Duodenal mucosa (tissue), 2 donors: ENCODE measurements around the gene ADCY7.

Experiments used
- H3K27ac ChIP-seq: one replicate; pipeline ENCODE4 v1.7.0; 2013; ENCODE audit warnings: low read depth, low read length
- H3K27me3 ChIP-seq, 2 donors: one replicate each; pipeline ENCODE4 v1.7.0; 2013; ENCODE audit warnings: low read length in 2 of 2, control low read depth in 1 of 2; ENCODE audit not compliant: insufficient read depth in 2 of 2, control insufficient read depth in 1 of 2
- H3K36me3 ChIP-seq, 2 donors: one replicate each; pipeline ENCODE4 v1.7.0; 2013; ENCODE audit warnings: low read length in 2 of 2, control low read depth in 1 of 2; ENCODE audit not compliant: insufficient read depth in 2 of 2, control insufficient read depth in 1 of 2
- H3K4me1 ChIP-seq, 2 donors: one replicate each; pipeline ENCODE4 v1.7.0; 2013; ENCODE audit warnings: low read length in 2 of 2, control low read depth in 1 of 2; ENCODE audit not compliant: insufficient read depth in 2 of 2, control insufficient read depth in 1 of 2
- H3K4me3 ChIP-seq, 2 donors: one replicate each; pipeline ENCODE4 v1.7.0; 2013; ENCODE audit warnings: low read length in 2 of 2, low read depth in 1 of 2
- H3K9ac ChIP-seq, 2 donors: one replicate each; pipeline ENCODE4 v1.7.0; 2013; ENCODE audit warnings: low read length in 2 of 2, low read depth in 1 of 2
- H3K9me3 ChIP-seq, 2 donors: one replicate each; pipeline ENCODE4 v1.7.0; 2013; ENCODE audit warnings: low read length in 2 of 2, control low read depth in 1 of 2; ENCODE audit not compliant: control insufficient read depth in 1 of 2

ADCY7 gene

GRCh38 chr16:50311891-50312501 is 45.6 kb downstream of the ADCY7 start:
- Histone ChIP-seq H3K27ac (no peak overlapping the region), H3K4me3 (no peak overlapping the region), H3K36me3 (peaks cover 34 to 50% of the 10 kb centered on the region in 2 donors), H3K27me3 (no peaks in the 10 kb centered on the region), H3K4me1 (no peaks in the 10 kb centered on the region), H3K9me3 (no peaks in the 10 kb centered on the region), H3K9ac (no peak overlapping the region)

- no peak overlapping the region for H3K27ac ChIP-seq
- H3K9ac ChIP-seq, result no peak overlapping the region
- no peaks in the 10 kb centered on the region for H3K27me3 ChIP-seq
- H3K9me3 ChIP-seq, result no peaks in the 10 kb centered on the region
- H3K36me3 ChIP-seq, result peaks cover 50 to 62% of the 10 kb centered on the region in 2 donors
- H3K4me3 ChIP-seq, result no peak overlapping the region
- no peaks in the 10 kb centered on the region for H3K4me1 ChIP-seq
Observed at GRCh38 chr16:50313596-50314478, 47.5 kb downstream of the ADCY7 start.

- no peak overlapping the region for H3K27ac ChIP-seq
- H3K4me3 ChIP-seq, result no peak overlapping the region
- no peaks in the 10 kb centered on the region for H3K27me3 ChIP-seq
- H3K36me3 ChIP-seq, result peaks cover 51 to 68% of the 10 kb centered on the region in 2 donors
- no peak overlapping the region for H3K9ac ChIP-seq
- H3K4me1 ChIP-seq, result no peaks in the 10 kb centered on the region
- H3K9me3 ChIP-seq, result no peaks in the 10 kb centered on the region
Observed at GRCh38 chr16:50314665-50315064, 48.3 kb downstream of the ADCY7 start.

GRCh38 chr16:50315346-50315997 is 49.1 kb downstream of the ADCY7 start:
- Histone ChIP-seq H3K27ac (no peak overlapping the region), H3K9ac (no peak overlapping the region), H3K27me3 (no peaks in the 10 kb centered on the region), H3K4me1 (no peaks in the 10 kb centered on the region), H3K4me3 (no peak overlapping the region), H3K36me3 (peaks cover 56 to 77% of the 10 kb centered on the region in 2 donors), H3K9me3 (no peaks in the 10 kb centered on the region)

- no peak overlapping the region for H3K4me3 ChIP-seq
- H3K27me3 ChIP-seq, result no peaks in the 10 kb centered on the region
- H3K36me3 ChIP-seq, result peaks cover 62 to 84% of the 10 kb centered on the region in 2 donors
- no peaks in the 10 kb centered on the region for H3K9me3 ChIP-seq
- H3K9ac ChIP-seq, result no peak overlapping the region
- H3K4me1 ChIP-seq, result no peaks in the 10 kb centered on the region
- no peak overlapping the region for H3K27ac ChIP-seq
Observed at GRCh38 chr16:50316102-50316847, 49.9 kb downstream of the ADCY7 start.

GRCh38 chr16:50316848-50317630 is 50.7 kb downstream of the ADCY7 start:
- no peaks in the 10 kb centered on the region for H3K27me3 ChIP-seq
- H3K4me1 ChIP-seq, result no peaks in the 10 kb centered on the region
- no peak overlapping the region for H3K4me3 ChIP-seq
- no peak overlapping the region for H3K27ac ChIP-seq
- no peaks in the 10 kb centered on the region for H3K9me3 ChIP-seq
- H3K9ac ChIP-seq, result no peak overlapping the region
- peaks cover 64 to 85% of the 10 kb centered on the region in 2 donors for H3K36me3 ChIP-seq

- H3K4me1 ChIP-seq, result no peaks in the 10 kb centered on the region
- H3K4me3 ChIP-seq, result no peak overlapping the region
- peaks cover 59 to 82% of the 10 kb centered on the region in 2 donors for H3K36me3 ChIP-seq
- no peaks in the 10 kb centered on the region for H3K9me3 ChIP-seq
- H3K27me3 ChIP-seq, result no peaks in the 10 kb centered on the region
- H3K27ac ChIP-seq, result no peak overlapping the region
- no peak overlapping the region for H3K9ac ChIP-seq
Observed at GRCh38 chr16:50318796-50319578, 52.6 kb downstream of the ADCY7 start.

- H3K36me3 ChIP-seq, result peaks cover 53 to 83% of the 10 kb centered on the region in 2 donors
Observed at GRCh38 chr16:50320310-50320709, 54.0 kb downstream of the ADCY7 start.

GRCh38 chr16:50322333-50322732 is 56.0 kb downstream of the ADCY7 start:
- H3K4me1 ChIP-seq, result no peaks in the 10 kb centered on the region
- H3K27ac ChIP-seq, result no peak overlapping the region
- peaks cover 37 to 82% of the 10 kb centered on the region in 2 donors for H3K36me3 ChIP-seq
- H3K9me3 ChIP-seq, result no peaks in the 10 kb centered on the region
- H3K9ac ChIP-seq, result no peak overlapping the region
- H3K4me3 ChIP-seq, result no peak overlapping the region
- H3K27me3 ChIP-seq, result no peaks in the 10 kb centered on the region

More at GRCh38 chr16:50320310-50320709, 54.0 kb downstream of the ADCY7 start:
- Histone ChIP-seq H3K27me3 (no peaks in the 10 kb centered on the region), H3K27ac (no peak overlapping the region), H3K9me3 (no peaks in the 10 kb centered on the region), H3K4me3 (no peak overlapping the region), H3K9ac (no peak overlapping the region), H3K4me1 (no peaks in the 10 kb centered on the region)
